ENCODE measurements around the gene LRRC56. TPM values are rescaled to one million over a fixed set of nuclear protein-coding genes. Genes with fewer than 3 reads are reported as not detected.

LRRC56 gene
- total and polyA plus RNA-seq, 2 of the 13 experiments (the other 11 are each of a cell fraction or from before 2014, with no cell fraction given) = 0.11 to 0.29 TPM

DNA sequence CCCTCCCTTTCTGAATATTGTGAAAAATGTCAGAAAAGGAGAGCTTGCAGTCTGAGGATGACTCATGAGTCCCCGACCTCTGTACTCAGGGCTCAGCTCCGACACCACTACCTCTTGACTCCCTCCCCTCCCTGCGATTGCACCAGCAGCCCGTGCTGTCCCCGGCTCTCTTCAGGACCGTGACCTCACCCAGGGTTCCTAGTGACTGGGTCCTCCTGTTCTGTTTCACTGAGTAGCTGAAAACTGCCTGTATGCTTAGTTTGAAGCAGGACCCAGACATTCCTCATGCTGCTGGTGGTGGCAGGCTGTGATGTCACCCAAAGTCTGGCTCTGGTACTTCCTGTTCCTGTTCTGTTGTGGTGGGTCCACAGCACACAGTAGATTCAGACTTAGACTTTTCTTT is 50.7 kb downstream of the LRRC56 start (continued):
- TF ChIP-seq, protein P1, sequence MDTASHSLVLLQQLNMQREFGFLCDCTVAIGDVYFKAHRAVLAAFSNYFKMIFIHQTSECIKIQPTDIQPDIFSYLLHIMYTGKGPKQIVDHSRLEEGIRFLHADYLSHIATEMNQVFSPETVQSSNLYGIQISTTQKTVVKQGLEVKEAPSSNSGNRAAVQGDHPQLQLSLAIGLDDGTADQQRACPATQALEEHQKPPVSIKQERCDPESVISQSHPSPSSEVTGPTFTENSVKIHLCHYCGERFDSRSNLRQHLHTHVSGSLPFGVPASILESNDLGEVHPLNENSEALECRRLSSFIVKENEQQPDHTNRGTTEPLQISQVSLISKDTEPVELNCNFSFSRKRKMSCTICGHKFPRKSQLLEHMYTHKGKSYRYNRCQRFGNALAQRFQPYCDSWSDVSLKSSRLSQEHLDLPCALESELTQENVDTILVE (CRISPR knock-in tag; IDR thresholded peaks at IDR 0.05) = peak; percentile 85
- 0 out of 2 replicates have a peak, but pooled peaks have one; percentile 24 for TF ChIP-seq ZNF792 (CRISPR knock-in tag; IDR thresholded peaks at IDR 0.05)
- peak; percentile 66; the same call in 1 of the 2 replicates for TF ChIP-seq YEATS4 (CRISPR knock-in tag; IDR thresholded peaks at IDR 0.05; ENCODE audit: borderline replicate concordance)
- TF ChIP-seq ZFX (CRISPR knock-in tag; IDR thresholded peaks at IDR 0.05; ENCODE audit: low read depth) = 0 out of 2 replicates have a peak, but pooled peaks have one; percentile 29
- no peak for TF ChIP-seq ZNF790 (CRISPR knock-in tag; IDR thresholded peaks at IDR 0.05; ENCODE audit: borderline replicate concordance)
- TF ChIP-seq, protein P2, sequence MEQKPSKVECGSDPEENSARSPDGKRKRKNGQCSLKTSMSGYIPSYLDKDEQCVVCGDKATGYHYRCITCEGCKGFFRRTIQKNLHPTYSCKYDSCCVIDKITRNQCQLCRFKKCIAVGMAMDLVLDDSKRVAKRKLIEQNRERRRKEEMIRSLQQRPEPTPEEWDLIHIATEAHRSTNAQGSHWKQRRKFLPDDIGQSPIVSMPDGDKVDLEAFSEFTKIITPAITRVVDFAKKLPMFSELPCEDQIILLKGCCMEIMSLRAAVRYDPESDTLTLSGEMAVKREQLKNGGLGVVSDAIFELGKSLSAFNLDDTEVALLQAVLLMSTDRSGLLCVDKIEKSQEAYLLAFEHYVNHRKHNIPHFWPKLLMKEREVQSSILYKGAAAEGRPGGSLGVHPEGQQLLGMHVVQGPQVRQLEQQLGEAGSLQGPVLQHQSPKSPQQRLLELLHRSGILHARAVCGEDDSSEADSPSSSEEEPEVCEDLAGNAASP (CRISPR knock-in tag; IDR thresholded peaks at IDR 0.05; ENCODE audit: borderline replicate concordance) = peak; percentile 95; the same call in 1 of the 2 replicates
- peak; percentile 87 for TF ChIP-seq ATF2 (CRISPR knock-in tag; IDR thresholded peaks at IDR 0.05)
- TF ChIP-seq CREM (IDR thresholded peaks at IDR 0.05) = peak; percentile 44
- no peak for TF ChIP-seq CREM (CRISPR knock-in tag; IDR thresholded peaks at IDR 0.05)
- TF ChIP-seq ZNF644 (CRISPR knock-in tag; IDR thresholded peaks at IDR 0.05; ENCODE audit: low read depth) = peak; percentile 16; the same call in 1 of the 2 replicates
- peak; percentile 56 for TF ChIP-seq KDM2A (CRISPR knock-in tag; IDR thresholded peaks at IDR 0.05; ENCODE audit: borderline replicate concordance, low read depth)
- TF ChIP-seq, protein P3, sequence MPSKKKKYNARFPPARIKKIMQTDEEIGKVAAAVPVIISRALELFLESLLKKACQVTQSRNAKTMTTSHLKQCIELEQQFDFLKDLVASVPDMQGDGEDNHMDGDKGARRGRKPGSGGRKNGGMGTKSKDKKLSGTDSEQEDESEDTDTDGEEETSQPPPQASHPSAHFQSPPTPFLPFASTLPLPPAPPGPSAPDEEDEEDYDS (CRISPR knock-in tag; IDR thresholded peaks at IDR 0.05) = peak; percentile 57; the same call in 1 of the 2 replicates
- TF ChIP-seq, protein P4, sequence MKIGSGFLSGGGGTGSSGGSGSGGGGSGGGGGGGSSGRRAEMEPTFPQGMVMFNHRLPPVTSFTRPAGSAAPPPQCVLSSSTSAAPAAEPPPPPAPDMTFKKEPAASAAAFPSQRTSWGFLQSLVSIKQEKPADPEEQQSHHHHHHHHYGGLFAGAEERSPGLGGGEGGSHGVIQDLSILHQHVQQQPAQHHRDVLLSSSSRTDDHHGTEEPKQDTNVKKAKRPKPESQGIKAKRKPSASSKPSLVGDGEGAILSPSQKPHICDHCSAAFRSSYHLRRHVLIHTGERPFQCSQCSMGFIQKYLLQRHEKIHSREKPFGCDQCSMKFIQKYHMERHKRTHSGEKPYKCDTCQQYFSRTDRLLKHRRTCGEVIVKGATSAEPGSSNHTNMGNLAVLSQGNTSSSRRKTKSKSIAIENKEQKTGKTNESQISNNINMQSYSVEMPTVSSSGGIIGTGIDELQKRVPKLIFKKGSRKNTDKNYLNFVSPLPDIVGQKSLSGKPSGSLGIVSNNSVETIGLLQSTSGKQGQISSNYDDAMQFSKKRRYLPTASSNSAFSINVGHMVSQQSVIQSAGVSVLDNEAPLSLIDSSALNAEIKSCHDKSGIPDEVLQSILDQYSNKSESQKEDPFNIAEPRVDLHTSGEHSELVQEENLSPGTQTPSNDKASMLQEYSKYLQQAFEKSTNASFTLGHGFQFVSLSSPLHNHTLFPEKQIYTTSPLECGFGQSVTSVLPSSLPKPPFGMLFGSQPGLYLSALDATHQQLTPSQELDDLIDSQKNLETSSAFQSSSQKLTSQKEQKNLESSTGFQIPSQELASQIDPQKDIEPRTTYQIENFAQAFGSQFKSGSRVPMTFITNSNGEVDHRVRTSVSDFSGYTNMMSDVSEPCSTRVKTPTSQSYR (CRISPR knock-in tag; IDR thresholded peaks at IDR 0.05; ENCODE audit: borderline replicate concordance) = peak; percentile 16; the same call in 1 of the 2 replicates
- no peak for TF ChIP-seq ZEB1 (IDR thresholded peaks at IDR 0.05; ENCODE audit: insufficient replicate concordance, low read depth)
- TF ChIP-seq ZNF431 (CRISPR knock-in tag; IDR thresholded peaks at IDR 0.05; ENCODE audit: borderline replicate concordance, low read depth) = 0 out of 2 replicates have a peak, but pooled peaks have one; percentile 38
- peak; percentile 87; the same call in 1 of the 2 replicates for TF ChIP-seq CBX5 (CRISPR knock-in tag; IDR thresholded peaks at IDR 0.05; ENCODE audit: borderline replicate concordance)
- TF ChIP-seq ZNF350 (CRISPR knock-in tag; IDR thresholded peaks at IDR 0.05; ENCODE audit: borderline replicate concordance, low read depth) = peak; percentile 52; the same call in 1 of the 2 replicates
- peak; percentile 88; the same call in 1 of the 2 replicates for TF ChIP-seq JUN (CRISPR knock-in tag; IDR thresholded peaks at IDR 0.05)
- TF ChIP-seq ZNF543 (CRISPR knock-in tag; IDR thresholded peaks at IDR 0.05) = no peak
- peak; percentile 69 for TF ChIP-seq ELF3 (CRISPR knock-in tag; IDR thresholded peaks at IDR 0.05)
- TF ChIP-seq ZBTB7B (CRISPR knock-in tag; IDR thresholded peaks at IDR 0.05) = peak; percentile 52; the same call in 1 of the 2 replicates
- peak; percentile 88; the same call in 1 of the 2 replicates for TF ChIP-seq RXRA (CRISPR knock-in tag; IDR thresholded peaks at IDR 0.05)
- no peak; the same call in 1 of the 2 replicates for TF ChIP-seq RFXAP (CRISPR knock-in tag; IDR thresholded peaks at IDR 0.05; ENCODE audit: borderline replicate concordance)
- no peak for TF ChIP-seq ZC3H4 (CRISPR knock-in tag; IDR thresholded peaks at IDR 0.05; ENCODE audit: borderline replicate concordance)
- TF ChIP-seq ZMYM3 (CRISPR knock-in tag; IDR thresholded peaks at IDR 0.05) = peak; percentile 49; the same call in 1 of the 2 replicates
